Subcutaneous abdominal adipose tissue (tissue), 5 donors: Measurements from ENCODE around the gene XKR7.

Experiments
- H3K27ac ChIP-seq: one replicate; pipeline ENCODE4 v1.7.0; 2013; ENCODE audit warnings: low read depth, mild to moderate bottlenecking, inconsistent platforms, low read length, moderate library complexity
- H3K27me3 ChIP-seq, 5 donors: one replicate each; pipeline ENCODE4 v1.7.0; 2013; ENCODE audit warnings: low read length in 5 of 5, inconsistent platforms in 1 of 5; ENCODE audit not compliant: control insufficient read depth in 5 of 5, insufficient read depth in 4 of 5
- H3K36me3 ChIP-seq, 5 donors: one replicate each; pipeline ENCODE4 v1.7.0; 2013; ENCODE audit warnings: low read length in 5 of 5; ENCODE audit not compliant: control insufficient read depth in 5 of 5, insufficient read depth in 5 of 5
- H3K4me1 ChIP-seq, 5 donors: one replicate each; pipeline ENCODE4 v1.7.0; 2013; ENCODE audit warnings: low read length in 5 of 5, mild to moderate bottlenecking in 3 of 5, moderate library complexity in 1 of 5; ENCODE audit not compliant: control insufficient read depth in 5 of 5, insufficient read depth in 5 of 5
- H3K4me3 ChIP-seq, 5 donors: one replicate each; pipeline ENCODE4 v1.7.0; 2013; ENCODE audit warnings: low read length in 5 of 5, low read depth in 1 of 5
- H3K9ac ChIP-seq, 5 donors: one replicate each; pipeline ENCODE4 v1.7.0; 2013; ENCODE audit warnings: low read length in 5 of 5, mild to moderate bottlenecking in 4 of 5, moderate library complexity in 3 of 5
- H3K9me3 ChIP-seq, 5 donors: one replicate each; pipeline ENCODE4 v1.7.0; 2013; ENCODE audit warnings: low read length in 5 of 5; ENCODE audit not compliant: control insufficient read depth in 5 of 5
- donor health status: healthy.
- donor health status: healthy.
- donor health status: healthy.
- donor health status: healthy.
- donor health status: healthy.

XKR7 gene

DNA sequence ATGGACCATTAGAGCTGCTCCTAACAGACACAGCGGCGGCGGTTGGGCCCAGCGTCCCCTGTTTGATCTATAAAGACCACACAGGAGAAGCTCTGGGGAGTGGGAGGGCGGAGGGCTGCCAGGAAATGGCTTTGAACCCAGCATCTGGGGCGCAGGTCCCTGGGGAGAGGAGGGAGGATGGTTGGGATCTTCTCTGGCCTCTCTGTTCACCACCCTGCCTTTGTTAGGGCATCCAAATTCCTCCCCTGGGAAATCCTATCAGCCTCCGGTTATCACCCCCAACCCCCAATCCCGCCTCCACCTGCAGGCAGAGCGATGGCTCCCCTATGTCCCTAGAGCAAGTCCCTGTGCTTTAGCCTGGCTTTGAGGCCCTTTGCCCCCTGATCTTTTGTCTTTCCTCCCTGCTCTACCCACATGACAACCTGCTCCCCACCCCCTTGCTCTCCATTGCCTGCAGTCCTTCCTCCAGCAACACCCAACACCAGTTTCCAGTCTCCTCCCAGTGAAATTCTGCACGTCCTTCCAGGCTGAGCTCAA is 7.1 kb downstream of the XKR7 start:
- Histone ChIP-seq H3K36me3 (no peaks in the 10 kb centered on the region), H3K9ac (no peak overlapping the region), H3K4me1 (no peaks in the 10 kb centered on the region), H3K27ac (no peak overlapping the region), H3K27me3 (peaks cover 4 to 16% (median 13%) of the 10 kb centered on the region in 5 donors), H3K4me3 (no peak overlapping the region), H3K9me3 (no peaks in the 10 kb centered on the region)

DNA sequence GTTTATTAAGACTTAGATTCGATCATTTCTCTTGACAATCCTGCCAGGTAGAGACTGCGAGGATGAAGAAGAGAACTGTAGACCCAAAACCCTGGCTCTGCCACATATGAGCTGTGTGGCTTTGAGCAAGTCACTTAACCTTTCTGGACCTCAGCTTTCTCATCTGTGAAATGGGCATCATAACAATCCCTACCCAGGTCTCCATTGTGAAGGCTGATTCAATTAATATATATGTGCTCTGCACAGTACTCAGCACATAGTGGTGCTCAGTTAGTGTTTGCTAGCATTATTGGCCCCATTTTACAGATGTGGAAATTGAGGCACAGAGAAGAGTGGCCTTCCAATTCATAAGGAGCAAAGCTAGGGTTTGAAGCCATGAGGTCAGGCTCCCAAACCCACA is 7.9 kb downstream of the XKR7 start:
- Histone ChIP-seq H3K4me3 (no peak overlapping the region), H3K27ac (no peak overlapping the region), H3K4me1 (no peaks in the 10 kb centered on the region), H3K27me3 (peaks cover 7 to 18% (median 14%) of the 10 kb centered on the region in 5 donors), H3K36me3 (no peaks in the 10 kb centered on the region), H3K9me3 (no peaks in the 10 kb centered on the region), H3K9ac (no peak overlapping the region)

DNA sequence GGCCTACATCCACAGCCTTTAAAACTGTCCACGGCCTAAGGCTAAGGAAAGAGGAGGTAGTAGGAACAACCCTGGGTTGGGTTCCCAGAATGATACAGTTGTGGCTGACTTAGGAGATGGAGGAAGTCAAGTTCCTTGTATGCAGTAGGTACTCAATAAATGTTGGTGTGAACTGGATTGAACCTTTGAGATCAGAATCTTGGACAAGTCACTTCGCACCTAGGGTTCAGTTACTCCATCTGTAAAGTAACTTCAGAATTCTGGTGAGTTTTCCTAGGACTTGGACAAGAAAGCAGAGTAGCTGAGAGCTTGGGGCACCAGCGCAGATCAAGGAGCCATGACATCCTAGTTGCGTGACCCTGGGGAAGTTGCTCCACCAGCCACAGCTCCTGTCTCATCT is 9.1 kb downstream of the XKR7 start:
- Histone ChIP-seq H3K9me3 (no peaks in the 10 kb centered on the region), H3K27me3 (peaks cover 7 to 18% (median 12%) of the 10 kb centered on the region in 5 donors), H3K36me3 (no peaks in the 10 kb centered on the region), H3K9ac (no peak overlapping the region), H3K27ac (no peak overlapping the region), H3K4me1 (no peaks in the 10 kb centered on the region), H3K4me3 (no peak overlapping the region)

DNA sequence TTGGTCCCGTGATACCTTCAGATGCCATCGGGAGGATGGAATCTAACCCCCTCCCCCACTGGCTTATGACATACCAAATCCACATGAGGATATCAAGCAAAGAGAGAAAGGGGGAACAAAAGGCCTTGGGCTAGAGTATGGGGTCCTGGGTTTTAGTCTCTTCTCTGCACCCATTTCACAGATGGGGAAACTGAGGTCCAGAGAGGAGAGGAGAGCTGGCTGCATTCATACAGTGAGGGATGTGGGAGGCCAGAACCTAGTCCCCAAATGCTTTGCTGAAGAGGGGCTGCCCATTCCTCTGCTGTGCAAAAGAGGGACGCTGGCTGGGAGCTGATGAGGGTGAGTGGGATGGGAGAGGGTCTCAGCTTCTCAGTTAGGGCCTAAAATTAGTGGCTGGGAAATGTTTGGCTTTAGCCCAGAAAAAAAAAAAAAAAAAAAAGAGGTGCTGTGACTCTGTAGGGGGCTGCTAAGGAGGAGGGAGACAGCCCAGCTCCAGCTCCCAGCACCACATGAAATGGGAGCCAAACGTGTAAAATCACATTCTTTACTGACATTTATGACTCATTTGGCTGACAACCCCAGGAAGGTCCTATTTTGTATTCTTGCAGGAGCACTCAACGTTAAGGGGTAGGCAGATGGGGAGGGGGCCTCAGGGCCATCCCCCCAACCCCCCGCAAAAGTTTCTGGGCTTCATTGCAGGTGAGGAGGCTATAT is 11.9 kb downstream of the XKR7 start:
- no peak overlapping the region for H3K4me3 ChIP-seq
- H3K27me3 ChIP-seq = peaks cover 4 to 17% (median 13%) of the 10 kb centered on the region in 5 donors
- H3K36me3 ChIP-seq = no peaks in the 10 kb centered on the region
- H3K9ac ChIP-seq = no peak overlapping the region
- H3K9me3 ChIP-seq = no peaks in the 10 kb centered on the region
- H3K27ac ChIP-seq = no peak overlapping the region
- no peaks in the 10 kb centered on the region for H3K4me1 ChIP-seq

DNA sequence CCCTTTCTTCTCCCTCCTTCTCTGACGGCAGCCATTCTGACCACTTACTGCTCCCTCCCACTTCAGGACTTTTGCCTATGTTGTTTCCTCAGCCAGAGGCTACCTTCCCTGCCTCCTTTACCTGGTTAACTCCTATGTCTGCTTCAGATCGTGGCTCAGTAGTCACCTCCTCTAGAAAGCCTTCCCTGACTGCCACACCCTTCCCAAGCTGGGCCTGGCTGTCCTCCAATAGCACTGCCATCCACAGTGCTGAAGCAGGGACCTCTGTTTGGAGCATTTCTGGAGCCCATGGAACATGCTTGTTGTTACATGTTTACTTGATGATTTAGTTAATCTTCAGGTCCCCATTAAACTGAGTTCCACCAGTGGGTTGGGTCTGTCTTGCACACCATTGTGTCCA is 13.8 kb downstream of the XKR7 start:
- Histone ChIP-seq H3K27ac (no peak overlapping the region), H3K9ac (no peak overlapping the region), H3K36me3 (no peaks in the 10 kb centered on the region), H3K9me3 (no peaks in the 10 kb centered on the region), H3K27me3 (peaks cover 4 to 10% (median 8%) of the 10 kb centered on the region in 5 donors), H3K4me3 (no peak overlapping the region), H3K4me1 (no peaks in the 10 kb centered on the region)

DNA sequence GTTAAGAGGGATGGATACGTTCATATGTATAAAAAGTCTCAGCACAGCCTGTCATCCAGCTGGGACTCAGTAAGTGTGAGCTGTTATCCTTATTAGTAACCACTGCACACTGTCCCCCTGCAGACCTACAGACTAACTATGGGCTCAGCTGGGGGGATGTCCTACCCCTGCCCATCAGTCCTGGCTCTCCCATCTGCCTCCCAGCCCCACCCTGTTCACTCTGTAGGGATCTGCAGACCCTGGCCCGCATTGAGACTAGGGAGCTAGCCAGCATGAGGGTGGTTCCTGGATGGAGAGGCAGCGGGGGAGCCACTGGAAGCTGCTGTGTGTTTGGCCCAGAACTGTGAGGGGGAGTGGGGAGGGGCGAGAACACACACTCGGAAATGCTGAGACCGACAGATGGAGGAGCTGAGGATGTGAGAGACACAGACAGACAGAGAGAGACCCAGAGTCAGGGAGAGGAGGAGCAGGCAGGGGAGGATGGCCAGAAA is 17.1 kb downstream of the XKR7 start:
- Histone ChIP-seq H3K36me3 (no peaks in the 10 kb centered on the region), H3K27ac (no peak overlapping the region), H3K27me3 (peaks cover 0 to 7% (median 3%) of the 10 kb centered on the region in 5 donors), H3K4me1 (no peaks in the 10 kb centered on the region), H3K9ac (no peak overlapping the region), H3K9me3 (no peaks in the 10 kb centered on the region), H3K4me3 (no peak overlapping the region)

DNA sequence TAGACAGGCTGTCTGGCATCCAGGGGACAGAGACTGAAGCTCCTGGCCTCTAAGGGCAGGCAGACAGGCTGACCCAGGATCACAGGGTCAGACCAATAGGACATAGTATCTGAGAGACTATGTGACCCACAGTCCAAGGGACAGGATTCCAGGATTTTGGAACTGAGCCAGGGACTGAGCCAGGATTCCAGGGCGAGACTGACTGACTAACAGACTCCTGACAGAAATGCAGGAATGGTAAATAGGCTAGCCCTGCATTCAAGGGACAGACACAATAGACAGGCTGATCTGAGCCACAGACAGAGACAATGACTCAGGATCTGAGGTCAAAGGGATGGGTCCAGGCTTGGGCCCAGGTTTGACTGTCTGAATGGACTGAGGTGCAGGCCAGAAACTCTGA is 19.8 kb downstream of the XKR7 start:
- H3K27ac ChIP-seq = no peak overlapping the region
- no peak overlapping the region for H3K9ac ChIP-seq

DNA sequence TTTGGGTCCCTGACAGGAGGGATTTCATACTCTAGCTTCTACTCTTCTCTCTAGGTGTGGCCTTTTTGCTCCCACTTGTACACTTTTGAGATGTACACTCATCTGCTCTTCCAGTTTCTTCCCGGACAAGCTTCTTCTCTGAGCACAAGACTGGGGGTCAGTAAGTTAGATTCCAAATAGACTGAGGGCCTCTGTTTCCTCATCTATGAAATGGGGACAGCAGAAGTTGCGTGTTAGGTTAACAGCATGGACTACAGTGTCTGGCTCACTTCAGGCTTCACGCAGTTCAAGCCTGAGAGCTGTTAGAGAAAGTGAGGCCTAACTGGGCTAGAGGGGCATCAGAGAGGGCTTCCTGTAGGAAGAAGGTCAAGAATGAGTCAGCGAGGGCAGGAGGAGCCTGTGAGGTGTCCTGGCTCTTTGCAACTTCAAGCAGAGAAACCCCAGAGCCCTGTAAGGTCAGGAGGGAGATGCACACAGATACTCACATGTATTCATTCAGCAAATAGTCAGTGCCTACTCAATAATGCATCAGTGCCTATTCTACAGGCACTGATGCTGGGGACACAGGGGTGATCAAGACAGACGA is 20.6 kb downstream of the XKR7 start:
- no peak overlapping the region for H3K9ac ChIP-seq

More for the DNA sequence above, 19.8 kb downstream of the XKR7 start:
- Histone ChIP-seq H3K36me3 (no peaks in the 10 kb centered on the region), H3K4me3 (no peak overlapping the region), H3K27me3 (peaks cover 0 to 7% (median 0%) of the 10 kb centered on the region in 5 donors), H3K9me3 (no peaks in the 10 kb centered on the region), H3K4me1 (no peaks in the 10 kb centered on the region)

DNA sequence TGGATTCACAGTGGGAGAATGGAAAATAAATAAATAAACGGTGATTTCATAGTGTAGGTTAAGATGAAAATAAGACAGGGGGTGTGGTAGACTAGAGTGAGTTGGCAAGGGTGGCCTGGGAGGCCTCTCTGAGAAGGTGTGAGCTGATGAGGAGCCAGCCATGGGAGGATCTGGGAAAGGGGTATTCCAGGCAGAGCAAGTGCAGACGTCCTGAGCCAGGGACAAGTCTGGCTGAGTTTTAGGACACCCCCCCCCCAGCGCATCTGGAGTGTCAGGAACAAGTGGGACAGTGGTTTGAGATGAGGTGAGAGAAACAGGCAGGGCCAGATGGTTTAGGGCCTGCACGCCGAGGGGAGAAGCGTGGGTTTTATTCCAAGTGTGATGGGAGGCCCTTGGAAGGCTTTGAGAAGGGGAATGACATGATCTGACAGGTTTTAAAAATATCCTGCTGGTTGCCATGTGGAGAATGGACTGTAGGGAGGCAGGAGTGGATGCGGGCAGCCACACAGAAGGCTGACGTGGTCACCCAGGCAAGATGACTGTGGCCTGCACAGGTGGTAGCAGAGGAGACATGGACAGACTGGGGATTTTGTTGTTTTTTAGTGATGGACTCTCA is 21.2 kb downstream of the XKR7 start:
- no peaks in the 10 kb centered on the region for H3K4me1 ChIP-seq
- no peak overlapping the region for H3K27ac ChIP-seq

More for the DNA sequence above, 20.6 kb downstream of the XKR7 start:
- Histone ChIP-seq H3K36me3 (no peaks in the 10 kb centered on the region), H3K9me3 (no peaks in the 10 kb centered on the region), H3K27me3 (peaks cover 0 to 12% (median 7%) of the 10 kb centered on the region in 5 donors), H3K4me1 (no peaks in the 10 kb centered on the region), H3K4me3 (no peak overlapping the region), H3K27ac (no peak overlapping the region)

More for the DNA sequence above, 21.2 kb downstream of the XKR7 start:
- Histone ChIP-seq H3K4me3 (no peak overlapping the region), H3K27me3 (peaks cover 3 to 17% (median 13%) of the 10 kb centered on the region in 5 donors), H3K9me3 (no peaks in the 10 kb centered on the region), H3K9ac (no peak overlapping the region), H3K36me3 (no peaks in the 10 kb centered on the region)
